NCI-H2196 treated with DMSO at 0.1 percent for 48 hours (cell line): ENCODE results near the gene STAMBP.
"Not testable (repeated sequence)": the region's sequence is repeated elsewhere in the genome, so short reads cannot be mapped to it uniquely, and the experiment has no call there.

Experiments used
- DNase-seq: peaks from one replicate; lab custom pipeline; 2025; ENCODE audit not compliant: unreplicated experiment; lab: John Stamatoyannopoulos, UW

The STAMBP gene

DNA sequence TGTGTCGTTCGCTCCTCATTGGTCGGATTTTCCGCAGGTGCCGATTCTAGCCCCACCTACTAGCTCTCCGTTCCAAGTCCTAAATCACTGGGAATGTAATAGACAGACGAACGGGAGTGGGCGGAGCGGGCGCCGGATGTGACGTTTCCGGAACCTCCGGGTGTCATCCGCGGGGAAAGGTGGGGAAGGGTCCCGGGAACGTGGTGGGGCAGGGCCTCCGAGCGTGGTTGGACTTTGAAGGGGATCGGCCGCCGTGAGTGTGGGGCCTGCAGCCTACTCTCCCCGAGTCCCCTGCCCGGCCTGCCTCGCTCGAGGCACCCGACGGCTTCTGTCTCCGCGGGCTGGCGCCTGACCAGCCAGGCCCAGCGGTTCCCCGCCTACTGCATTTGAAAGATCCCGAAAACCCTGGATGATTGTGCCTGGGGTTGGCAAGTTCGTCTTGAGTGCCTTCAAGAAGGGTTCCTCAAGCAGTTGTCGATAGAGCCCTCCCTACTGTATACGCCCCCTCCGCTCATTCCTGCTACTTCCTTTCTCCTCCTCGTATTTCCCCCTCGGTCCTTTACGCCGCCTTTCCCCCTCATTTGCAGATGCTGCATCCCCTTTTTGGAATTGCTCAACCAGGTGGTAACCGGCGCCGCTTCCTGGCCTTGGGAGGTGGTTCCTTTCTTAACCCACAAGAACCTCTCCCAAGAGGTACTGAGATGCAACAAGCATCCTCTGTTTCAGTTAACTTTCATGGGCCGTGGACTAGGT lies at the start of gene STAMBP:
Gene STAMBP, plus strand, starts transcription at position 144 of the 753 bp plus-strand sequence. CDS start 1,896 bp downstream, outside the sequence.
- DNase-seq, result peak; percentile 64

DNA sequence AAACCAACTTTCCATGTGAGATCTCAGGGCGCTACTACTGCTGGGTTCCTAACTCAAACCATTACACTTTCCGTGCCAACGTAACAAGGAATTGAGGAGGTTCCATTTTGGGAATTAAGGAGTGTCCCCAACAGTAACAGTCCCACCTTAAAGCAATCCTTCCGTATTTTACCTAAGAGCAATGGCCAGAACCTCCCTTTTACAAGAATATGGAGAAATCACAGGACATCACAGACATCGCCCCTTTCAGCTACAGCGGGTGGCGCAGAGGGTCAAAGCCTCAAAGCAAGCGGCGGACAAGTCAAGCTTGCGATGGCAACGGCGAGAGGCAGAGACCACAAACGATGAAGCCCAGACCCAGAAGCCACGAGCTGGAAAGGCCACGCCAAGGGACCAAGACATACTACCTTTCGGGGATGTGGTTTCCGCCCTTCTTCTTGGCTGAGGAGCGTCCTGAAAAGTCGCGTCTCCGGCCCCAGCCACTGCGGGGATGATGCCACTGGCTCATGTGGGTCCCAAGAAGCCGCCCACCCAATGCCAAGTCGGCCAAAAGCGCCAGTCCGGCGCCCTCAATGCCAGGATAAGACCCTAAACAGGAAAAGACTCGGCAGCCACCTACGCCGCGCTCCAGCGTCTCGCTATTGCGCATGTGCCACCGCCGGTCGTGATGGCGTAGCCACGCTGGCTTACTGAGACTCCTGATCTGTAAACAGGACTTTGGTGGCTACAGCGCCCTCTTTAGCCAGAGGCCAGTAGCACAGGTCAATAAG lies 49.1 kb upstream of the STAMBP start, which contains the start of gene DUSP11:
Gene DUSP11, minus strand, starts transcription at position 637 of the 770 bp plus-strand sequence. Its CDS starts 129 bp downstream, at position 508.
- DNase-seq, result peak; percentile 54

DNA sequence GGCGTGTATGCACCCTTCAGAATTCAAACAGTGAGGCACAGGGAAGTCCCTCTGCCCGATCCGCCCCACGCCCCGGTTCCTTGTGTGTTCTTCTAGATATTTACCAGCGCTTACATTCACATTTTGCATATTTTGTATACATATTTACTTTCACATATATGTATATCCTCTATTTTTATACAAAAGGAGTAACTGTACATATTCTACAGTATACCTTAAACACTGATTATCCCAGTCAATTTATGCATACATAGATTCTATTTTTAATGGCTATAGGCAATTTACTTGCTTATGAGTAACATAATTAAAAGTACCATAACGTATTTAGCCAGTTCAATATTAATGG lies 48.6 kb upstream of the STAMBP start:
- DNase-seq, result no peak

DNA sequence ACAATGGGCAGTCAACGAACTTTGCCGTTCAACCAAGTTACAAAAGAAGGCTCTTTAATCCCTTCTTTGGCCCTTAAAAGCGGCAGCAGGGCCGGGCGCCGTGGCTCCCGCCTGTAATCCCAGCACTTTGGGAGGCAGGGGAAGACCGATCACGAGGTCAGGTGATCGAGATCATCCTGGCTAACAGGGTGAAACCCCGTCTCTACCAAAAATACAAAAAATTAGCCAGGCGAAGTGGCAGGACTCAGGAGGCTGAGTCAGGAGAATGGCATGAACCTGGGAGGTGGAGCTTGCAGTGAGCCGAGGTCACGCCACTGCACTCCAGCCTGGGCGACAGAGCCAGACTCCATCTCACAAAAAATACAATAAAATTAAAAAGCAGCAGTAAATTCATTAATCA lies 45.4 kb upstream of the STAMBP start:
- not testable (repeated sequence) for DNase-seq

DNA sequence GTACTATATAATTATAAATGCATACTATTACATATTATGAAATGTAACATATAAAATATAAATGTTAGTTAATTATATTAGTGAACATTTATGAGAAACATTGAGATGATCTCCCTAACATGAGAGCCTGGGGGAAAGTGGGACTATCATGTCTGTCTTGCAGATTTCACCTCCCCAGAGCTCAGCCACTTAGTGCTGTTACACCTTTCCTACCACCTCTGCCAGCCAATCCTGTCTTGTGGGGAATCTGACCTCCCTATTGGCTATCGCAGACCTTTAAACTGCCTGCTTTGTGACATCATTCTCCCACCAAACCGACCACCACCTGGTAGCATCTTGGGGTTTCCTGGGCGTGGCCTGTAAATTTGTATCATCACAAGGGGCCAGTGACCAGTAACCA lies 44.9 kb upstream of the STAMBP start, which contains the start of gene C2orf78:
Gene C2orf78, plus strand, starts transcription at position 301 of the 400 bp plus-strand sequence. CDS start 127 bp downstream, outside the sequence.
- not testable (repeated sequence) for DNase-seq

DNA sequence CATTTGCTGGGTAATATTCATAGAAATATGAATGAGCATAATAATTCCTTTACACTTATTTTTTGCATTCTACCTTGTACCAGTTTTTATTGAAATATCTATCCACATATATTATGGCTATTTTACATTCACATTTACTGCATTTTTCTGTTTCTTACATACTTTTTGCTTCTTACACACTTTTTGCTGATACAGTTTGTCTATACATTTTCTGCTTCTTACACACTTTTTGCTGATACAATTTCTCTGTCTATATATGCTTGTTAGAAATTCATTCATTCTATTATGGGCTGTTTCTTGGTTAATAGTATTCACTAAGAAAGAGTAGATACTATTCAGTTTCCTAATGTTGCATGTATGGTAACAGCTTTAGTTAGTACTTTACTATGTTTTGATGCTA lies 16.9 kb upstream of the STAMBP start:
- no peak for DNase-seq

DNA sequence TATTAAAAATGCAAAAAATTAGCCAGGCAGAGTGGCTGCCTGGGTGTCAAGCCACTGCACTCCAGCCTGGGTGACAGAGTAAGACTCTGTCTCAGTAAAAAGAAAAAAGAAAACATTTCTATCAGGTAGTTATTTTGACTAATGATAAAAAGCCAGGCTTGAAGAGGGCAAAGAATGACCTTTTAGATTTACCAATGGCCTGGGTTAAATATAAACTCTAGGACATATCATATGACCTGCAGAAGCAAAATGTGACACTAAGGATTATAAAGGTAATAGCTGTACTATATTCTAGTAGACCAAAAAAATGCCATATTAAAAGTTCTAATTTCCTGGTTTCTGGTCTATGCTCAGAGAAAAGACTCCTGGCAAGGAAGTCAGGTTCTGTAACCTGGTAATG lies 16.1 kb upstream of the STAMBP start:
- no peak for DNase-seq

DNA sequence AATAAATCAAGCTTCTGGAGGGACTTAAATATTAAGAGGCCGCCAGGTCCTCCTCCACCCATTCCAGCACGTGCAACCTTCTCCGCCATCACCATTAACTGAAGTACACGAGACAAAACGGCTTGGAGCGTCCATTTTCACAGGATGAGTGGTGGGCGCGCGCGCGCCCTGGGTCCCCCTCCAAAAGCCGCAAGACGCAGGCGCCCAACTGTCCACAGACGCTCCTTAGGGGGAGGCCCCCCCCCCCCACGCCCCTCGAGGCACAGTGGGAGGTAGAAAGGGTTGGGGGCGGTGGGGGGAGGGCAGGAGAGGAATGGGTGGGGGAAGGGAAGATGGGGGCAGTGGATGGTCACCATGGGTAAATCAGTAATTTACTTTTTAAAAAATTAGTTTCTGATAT lies 10.5 kb upstream of the STAMBP start:
- DNase-seq, result no peak

DNA sequence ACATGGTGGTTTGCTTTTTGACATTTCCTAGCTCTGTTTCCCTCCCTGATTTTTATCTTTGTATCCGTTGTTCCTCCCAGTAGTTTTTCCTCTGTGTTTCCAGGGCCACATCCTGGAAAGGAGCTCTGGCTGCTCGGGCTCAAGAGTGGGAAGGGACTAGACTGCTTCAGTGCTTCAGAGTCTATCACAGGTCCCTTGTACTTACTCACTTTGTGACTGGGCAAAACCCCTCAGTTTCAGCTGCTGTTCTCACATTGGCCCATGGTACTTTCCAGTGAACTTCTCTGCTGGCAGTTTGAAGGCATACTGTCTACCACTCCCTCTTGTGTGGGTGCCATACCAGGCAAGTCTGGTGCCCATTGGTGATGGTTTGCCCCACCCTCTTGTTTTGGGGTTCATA lies 7.5 kb upstream of the STAMBP start:
- no peak for DNase-seq

DNA sequence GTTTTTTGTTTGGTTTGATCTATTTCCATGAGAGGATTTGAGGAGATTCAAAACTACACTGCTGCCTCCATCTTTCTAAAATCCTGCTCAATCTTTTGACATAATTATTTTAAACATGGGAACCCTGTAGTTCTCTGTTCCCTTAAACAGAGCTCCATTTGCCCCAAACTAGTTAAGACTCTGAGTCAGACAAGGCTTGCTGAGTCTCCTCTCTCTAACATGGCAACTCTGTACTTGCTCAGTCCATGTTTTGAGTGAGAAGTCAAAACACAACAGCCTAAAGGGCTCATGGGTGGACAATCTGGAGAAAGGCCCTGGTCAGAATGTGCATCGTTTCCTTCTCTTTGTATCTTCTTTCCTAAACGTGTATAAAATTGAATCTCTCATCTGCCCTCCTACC lies 7.1 kb upstream of the STAMBP start:
- no peak for DNase-seq

DNA sequence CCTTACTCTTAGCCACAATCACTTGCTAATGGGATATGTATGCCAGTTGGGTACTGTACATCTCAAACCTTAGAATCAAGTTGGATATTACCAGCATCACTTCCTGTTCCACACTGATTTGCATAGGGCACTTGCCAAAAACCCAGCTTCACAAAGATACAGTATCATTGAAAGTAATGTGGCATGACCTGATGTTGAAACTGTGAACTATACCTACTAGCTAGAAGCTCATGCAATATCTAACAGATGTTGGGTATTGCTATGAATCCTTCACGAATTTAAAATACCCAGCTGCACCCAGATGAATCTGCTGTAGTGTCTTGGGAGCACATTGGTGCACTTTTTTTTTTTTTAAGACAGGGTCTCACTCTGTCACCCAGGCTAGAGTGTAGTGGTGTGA lies 6.5 kb upstream of the STAMBP start:
- no peak for DNase-seq

DNA sequence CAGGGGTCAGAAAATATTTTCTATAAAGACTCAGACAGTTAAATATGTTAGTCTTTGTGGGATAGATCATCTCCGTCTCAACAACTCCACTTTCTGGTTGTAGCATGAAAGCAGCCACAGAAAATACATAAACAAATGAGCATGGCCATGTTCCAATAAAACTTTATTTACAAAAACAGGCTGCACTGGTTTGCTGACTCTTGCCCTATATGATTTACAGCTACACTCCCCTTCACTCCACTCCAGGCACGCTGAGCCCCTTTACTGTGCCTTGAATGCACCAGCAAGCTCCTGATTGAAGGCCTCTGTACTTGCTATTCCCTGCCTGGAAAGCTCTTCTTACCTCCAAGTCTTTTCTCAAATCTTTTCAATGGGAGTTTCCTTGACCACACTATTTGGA lies 5.8 kb upstream of the STAMBP start:
- DNase-seq, result no peak

DNA sequence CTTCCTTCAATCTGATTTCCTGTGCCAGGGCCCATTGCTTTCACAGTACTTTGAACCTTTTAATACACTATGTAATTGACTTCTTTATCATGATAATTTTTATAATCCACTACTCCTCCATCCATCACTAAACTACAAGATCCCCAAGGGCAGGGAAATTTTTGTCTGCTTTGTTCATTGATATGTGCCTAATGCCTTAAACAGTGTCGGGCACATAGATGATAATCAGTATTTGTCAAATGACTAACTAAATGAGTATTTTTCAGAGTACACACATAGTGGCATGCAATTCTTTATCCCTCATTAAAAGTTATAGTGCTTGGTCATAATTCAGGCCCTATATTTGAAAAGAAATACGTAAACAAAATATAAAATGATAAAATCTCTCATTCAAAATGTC lies 5.3 kb upstream of the STAMBP start:
- no peak for DNase-seq

DNA sequence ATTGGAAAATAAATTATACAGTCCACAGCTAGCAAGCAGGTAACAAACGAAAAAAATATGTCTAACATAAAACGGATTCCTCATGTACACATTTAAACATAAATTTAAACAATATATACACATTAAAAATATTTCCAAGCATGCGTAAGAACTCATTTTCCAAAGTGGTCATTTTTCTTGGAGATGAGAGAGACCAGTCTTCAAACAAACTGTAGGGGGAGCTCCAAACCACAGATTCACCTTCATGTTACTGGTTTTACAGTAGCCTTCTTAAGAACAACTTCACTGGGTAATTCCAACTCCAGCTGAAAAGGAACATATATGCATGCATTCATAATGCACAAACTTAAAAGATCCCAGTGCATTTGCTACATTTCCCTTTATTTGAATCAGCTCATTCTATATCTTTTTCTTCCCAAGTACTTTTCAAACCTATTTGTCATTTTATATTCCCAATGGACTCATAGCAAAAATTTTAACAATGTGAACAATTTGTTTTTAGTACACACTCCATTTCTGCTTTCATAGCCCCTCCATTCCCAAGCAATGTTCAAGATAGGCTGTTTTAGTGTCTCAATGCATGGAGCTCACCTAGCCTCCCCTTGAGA lies 4.7 kb upstream of the STAMBP start:
- DNase-seq, result peak; percentile 8

DNA sequence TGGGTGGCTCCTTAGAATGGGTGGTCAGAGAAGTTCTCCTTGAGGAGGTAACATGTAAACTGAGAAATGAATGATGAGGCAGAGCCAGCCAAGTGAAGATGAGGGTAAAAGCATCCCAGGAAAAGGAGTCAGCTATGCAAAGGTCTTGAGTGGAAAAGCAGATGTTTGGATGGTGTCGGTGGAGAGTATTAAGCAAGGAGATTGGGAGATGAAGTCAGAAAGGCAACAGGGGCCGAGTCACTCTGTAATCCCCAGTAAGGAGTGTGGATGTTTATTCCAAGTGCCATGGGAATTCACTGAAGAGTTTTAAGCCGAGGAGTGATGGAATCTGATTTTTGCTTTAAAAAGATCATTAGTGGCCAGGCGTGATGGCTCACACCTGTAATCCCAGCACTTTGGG lies 3.4 kb upstream of the STAMBP start:
- no peak for DNase-seq

DNA sequence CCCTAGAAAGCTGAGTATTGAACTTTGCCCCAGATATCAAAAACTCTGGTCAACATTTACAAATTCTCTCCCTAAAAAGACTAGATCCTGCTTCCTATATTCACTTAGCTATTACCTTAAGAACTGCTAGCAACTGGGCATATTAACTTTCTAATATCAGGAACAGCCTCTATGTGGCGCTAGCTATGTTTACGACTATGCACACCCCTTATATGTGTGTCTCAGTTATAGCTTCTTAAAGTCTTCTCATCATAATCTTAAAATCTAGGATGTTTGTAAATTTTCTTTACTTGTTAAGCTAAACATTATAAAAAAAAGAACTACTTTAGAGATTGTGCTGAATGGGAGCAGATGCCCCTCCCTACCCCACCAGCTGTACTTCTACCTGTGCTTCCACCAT lies 1.7 kb upstream of the STAMBP start:
- DNase-seq, result no peak

DNA sequence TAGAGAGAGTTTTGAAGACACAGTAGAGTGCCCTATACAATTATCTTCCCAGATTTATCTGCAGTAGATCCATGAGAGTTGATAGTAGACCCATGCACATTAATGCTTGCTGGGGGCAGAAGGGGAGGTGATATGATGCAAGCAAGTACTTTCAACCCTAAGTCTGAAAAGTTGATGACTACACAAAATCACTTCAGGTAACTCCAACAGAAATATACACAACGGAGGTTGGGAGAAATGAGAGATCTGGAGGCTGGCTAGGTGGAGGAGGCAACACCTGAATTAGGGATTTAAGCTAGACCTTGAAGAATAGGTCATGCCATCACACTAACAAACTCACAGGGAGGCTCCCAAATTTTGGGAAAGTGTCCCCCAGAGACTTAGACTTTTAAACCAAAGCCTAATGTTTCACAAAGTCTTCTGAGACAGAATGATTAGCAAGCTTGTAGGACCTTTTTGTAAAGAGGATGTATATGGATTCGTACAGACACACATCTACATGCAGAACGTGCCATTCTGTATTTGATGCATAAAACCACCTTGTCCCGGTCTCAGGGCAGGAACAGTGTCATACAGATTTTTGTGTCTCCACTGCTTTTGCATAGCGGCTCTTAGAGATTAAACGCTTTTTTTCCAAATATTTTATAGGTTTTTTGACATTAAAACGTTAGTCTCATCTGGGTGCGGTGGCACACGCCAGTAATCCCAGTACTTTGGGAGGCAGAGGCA lies 937 bp upstream of the STAMBP start:
- no peak for DNase-seq

DNA sequence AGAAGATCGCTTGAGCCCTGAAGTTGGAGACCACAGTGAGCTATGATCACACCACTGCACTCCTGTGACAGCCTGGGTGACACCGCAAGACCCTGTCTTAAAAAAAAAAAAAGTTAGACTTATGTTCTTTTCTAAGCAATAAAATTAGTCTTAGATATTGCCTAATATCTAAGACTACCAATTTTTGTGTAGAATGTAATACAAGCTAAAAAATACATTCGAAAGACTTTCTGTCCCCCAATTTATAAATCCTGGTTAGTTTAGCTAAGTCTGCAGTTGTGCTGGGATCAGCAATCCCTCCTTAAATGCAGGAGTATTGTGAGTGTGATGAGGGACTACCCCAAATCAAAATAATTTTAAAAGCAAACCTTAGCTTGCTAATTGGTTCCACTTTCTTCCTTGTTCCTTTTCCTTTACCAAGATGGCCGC lies 358 bp upstream of the STAMBP start:
- no peak for DNase-seq

DNA sequence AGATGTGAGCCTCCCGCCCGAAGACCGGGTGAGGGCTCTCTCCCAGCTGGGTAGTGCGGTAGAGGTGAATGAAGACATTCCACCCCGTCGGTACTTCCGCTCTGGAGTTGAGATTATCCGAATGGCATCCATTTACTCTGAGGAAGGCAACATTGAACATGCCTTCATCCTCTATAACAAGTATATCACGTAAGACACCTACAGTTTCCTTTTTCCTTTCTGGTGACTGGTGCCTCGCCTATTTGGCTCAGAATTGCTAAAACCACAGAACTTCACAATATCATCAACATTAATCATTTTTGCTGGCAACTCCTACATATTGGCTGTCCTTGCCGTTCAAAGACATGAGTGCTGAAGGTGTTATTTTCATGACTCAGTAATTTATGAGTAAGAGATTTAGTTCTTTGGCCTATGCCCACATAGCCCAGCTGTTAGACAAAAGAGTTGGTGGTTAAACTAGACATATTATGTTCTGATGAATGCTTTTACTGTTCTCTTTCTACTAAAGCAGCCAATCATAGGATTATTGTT lies 2.2 kb downstream of the STAMBP start:
- DNase-seq, result no peak

DNA sequence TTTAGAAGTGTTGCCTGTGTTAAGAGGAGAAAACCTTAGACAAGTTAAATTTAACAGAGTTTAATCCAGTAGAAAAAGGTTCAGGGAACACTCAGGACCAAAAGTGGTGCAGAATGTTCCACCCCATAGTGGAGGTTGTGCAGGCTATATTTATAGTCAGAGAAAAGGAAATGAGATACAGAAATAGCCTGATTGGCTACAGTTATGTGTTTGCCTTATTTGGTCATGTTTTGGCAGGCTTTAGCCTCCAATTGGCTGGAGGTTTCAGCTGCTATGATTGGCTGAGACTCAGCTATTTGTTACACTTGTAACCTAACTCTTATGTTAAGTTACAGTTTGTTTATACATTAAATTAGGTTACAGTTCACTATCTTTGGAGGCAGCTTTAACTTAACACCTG lies 4.2 kb downstream of the STAMBP start:
- DNase-seq, result no peak
